Stimulated activated CD4-positive, alpha-beta T cell treated with anti-CD3 and anti-CD28 coated beads, Interleukin-2, amount 100 ng/mL, for 24 hours (primary cell): ENCODE measurements around the gene PPM1H.
"Not testable (repeated sequence)": the region's sequence is repeated elsewhere in the genome, so short reads cannot be mapped to it uniquely, and the experiment has no call there.

Source experiments
- DNase-seq, 2 donors: peaks; one replicate each; pipeline ENCODE4 v3.0.0-alpha.2; 2020

Gene PPM1H

DNA sequence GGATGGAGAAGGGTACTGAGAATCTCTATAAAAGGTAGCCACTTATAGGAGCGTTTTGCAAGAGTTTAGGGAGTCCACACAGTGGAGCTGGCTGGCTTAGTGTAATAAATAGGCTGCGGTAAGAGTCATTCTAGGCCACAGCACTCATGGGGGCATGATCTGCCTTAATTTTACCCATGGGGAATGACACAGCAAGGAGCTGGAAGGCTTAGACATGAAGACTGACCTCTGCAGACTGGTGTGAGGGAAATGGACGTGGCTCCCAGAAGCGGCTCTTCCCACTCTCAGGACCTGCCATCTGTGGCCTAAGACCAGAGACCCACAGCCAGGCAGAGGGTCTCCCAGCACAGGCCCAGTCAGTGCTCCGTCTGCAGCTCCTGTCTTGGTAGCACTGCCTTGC, 173.3 kb downstream of the PPM1H start:
- no peak for DNase-seq

DNA sequence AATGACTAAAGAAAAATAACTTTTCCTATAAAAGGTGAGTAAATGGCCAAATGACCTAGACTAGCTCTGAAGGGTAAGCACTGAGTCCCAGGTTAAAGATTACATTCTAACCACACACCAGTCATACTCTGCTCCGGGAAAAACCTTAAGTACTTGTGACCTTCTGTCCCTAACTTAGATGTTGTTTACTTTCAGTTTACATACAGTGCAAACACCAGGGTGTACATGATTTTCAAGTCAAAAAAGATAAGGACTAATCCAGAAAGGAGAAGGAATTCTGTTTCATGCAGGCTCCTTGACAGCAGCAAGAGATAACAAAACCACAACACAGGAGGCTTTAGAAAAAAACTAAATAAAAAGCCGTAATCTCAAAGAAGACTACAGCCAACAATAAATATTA, 174.2 kb downstream of the PPM1H start:
- DNase-seq = no peak

DNA sequence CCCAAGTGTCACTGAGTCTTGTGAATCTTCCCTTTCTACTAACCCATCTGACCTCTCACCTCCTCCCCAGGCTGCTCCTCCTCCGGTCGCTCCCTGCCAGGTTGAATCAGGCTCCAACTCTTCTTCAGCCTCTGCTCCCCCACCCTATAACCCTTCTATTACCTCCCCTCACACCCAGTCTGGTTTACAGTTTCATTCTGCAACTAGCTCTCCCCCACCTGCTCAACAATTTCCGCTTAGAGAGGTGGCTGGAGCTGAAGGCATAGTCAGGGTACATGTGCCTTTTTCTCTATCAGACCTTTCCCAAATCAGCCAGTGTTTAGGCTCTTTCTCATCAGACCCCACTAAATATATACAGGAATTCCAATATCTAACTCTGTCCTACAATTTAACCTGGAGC, 174.6 kb downstream of the PPM1H start:
- DNase-seq = not testable (repeated sequence)

DNA sequence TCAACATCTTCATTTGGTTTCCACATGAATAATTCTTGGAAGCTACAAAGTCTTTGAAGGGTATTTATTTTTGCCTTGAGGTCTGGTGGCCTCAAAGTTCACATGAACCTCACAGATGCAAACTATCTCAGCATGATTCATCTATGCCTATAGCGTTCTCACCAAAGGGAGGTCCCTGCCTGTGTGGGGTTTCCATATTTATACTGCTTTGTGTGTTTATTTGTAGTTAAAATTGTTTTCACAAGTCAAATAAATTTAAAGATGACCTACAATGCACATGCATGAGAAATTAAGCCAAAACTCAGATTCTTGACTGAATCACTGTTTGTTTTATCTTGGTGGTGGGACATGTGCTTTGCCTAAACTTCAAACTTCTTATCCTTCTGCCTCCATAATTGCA, 176.7 kb downstream of the PPM1H start:
- no peak for DNase-seq

DNA sequence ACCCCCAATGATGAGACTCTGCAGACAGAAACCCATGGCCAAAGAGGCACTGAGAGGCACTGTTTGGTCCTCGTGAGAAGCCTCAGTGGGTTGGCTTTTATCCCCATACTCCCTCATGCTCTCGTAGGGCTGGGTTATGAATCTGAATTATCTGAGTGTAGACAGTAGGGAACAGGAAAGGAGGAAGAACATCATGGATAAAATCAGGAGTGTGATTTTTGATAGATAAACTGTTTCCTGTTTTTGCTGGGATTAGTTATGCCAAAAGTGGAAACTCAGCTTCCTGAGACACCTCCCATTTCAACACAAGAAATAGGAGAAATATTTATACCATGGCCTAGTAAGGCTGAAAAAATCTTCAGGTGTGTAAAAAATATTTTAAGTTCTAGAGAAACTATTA, 177.9 kb downstream of the PPM1H start:
- no peak for DNase-seq

DNA sequence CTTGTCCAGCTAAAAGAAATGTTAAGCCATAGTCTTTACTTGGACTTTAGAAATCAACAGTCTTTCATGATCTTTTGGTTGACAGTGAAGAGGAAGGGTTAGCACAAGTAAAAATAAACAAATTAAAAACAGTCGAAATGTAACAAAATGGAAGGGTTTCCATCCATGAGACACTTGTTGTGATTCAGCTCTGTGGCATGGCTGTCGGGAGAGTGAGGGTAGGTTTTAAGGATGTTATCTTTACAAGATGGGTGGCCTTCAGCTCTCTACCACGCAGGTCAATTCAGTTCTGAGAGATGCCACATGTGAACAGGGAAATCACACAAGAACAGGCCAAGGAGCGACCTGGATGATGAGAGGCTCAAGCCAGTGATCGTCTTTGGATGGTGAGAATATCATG, 180.2 kb downstream of the PPM1H start:
- DNase-seq = no peak

DNA sequence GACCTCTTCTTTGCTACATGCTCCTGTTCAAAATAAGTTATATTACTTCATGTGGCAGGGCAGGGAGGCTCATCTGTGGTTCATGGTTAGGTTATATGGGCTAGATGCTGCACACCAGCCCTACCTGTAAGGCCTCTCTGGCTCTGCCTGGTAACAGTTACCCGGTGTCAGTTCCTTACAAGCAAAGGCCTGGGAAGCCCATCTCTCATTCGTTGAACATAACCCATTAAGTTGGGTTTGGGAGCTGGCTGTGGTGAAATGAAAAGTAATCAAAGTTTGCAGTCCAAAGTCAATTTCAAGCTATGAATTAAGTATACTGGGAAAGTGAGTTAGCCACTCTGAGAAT, 183.2 kb downstream of the PPM1H start:
- DNase-seq = no peak

DNA sequence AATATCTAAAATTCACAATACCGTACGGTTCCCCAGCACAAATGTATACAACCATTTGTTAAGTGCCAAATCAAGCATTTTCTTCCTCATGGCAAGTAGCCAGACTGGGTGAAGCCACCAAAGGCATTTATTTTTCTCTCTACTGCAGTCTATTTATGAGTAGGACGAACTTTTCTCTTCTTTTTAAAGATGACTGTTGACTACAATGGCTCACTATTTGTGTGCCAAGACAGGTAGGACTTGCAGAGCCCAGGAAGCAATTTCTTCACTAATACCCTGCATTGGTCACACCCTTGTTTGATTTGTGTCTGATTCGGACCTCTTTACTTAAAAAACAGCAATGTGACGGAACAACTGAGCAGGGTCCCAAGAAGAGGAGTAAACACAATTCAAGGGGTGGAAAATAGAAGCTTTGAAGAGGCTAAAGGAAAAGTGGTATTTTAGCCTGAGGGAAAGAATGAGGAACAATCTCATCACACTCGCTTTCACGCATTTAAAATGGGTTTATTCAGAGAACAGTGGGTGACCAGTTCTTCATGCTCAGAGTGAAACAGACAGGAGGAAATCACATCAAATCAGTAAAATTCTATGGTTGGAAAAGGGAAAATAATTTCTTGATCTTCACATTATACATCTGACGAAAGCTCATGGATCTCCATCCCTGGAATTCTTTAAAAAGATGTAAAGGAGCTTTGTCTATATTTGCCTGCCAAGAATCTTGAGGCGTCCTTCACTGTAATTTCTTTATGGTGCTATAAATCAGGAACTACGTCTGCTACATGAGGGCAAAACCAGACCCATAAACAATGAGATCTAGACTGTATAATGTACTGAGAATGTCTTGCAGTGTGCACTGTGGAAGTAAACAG, 183.8 kb downstream of the PPM1H start:
- no peak for DNase-seq

DNA sequence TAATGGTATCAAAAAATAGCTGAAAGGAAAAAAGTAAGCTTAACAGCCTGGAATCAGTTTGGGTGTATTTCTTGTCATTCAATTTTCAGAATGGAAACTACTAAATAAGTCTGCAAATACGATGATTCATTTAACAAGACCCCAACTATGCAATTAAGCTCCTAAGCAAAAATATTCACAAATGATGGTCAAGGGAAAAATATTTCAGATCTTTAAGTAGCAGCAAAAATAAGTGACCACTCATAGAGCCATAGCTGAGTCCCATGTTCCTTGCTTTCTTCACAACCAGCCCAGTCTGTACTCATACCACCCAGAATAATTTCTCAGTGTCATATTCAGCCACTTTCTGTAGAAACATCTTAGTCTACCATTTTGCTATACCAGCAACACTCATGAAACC, 185.4 kb downstream of the PPM1H start:
- DNase-seq = no peak

DNA sequence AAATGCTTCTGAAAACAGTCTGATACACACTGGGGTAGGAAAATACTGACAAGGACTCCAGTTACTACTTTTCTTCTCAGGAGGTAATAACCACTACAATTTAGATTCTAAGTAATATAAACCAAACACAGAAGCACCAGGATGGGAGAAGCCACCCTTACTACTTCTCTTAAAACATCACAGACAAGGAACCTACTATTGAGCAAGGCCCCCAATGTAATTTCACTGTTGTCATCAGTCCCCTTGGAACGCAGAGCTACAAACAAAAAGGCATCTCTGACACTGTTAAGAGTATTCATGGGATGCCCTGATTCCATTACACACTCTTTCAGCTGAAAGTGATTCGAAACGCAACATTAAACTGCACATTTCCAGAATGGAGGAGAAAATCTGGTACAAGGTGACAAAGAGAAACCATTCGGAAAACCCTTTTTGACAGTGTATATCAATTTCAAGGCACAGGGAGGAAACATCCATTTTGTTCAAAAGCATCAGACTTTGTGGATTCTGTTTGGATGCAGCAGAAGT, 185.9 kb downstream of the PPM1H start:
- no peak for DNase-seq

DNA sequence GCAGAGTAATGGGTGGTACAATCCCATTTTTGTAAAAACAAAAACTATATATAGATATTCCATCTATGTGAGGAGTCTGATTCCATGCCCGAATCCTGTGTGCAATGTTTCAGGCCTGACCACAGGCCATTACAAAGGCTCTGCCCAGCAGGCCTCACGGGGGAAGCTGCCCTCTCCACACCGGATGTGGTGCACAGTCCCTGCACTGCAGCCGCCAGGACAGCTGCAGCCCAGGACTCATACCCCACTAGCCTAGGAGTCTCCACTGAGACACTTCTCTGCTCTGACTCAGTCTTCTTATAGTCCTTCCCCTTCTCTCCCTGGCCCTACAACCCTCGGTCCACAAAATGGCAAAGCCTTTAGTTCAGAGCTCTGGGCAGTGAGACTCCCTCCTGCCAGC, 190.4 kb downstream of the PPM1H start:
- DNase-seq = no peak

DNA sequence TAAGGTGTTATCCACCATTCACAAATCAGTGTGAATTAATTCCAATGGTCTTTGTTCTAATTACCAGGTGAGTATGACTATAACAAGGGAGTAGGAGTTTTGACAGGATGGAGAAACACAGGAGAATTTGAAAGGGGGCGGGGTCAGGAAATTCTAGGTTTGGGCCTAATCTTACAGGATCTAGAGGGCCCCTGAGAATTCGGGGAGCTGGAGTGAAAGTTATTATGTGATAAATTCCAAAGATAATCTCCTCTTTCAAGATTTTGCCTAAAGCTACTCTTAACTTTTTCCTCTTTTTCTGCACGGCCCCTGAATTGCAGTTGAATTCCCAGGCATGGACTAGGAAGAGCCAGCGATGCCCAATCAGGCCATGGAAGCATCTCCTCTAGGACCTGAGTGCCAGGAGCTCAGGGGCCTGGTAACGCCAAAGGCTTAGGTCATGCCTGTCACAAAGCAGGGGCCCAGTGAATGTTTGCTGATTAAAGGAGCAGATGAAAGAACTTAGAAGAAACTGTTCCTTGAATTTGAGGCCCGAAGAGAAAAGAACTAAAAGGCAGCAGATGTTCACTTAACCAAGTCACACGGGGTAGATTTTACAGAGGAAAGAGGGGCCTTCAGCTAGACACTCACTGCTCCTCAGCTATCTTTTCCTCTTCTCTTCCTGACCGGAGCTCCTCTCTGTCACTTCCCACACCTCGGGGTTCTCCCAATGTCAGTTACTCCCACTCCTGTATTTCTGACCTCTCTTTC, 195.5 kb downstream of the PPM1H start:
- DNase-seq = no peak

DNA sequence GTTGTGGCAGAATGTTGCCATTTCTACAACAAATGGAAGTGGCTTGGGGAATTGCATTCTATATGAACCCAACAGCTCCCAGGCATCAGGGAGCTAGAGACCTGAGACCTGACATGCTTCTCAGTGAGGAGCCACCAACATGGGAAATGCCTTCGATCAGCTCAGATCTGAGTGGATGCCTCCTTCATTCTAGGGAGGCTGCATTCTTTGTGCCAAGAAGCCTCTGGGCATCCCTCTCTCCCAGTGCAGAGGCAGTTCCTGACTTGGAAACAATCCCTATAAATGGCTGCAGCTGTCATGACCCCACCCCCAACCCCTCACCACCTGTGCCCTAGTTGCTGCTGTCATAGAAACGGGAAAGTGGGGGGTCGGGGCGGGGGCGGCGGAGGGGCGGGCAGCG, 196.3 kb downstream of the PPM1H start:
- no peak for DNase-seq

DNA sequence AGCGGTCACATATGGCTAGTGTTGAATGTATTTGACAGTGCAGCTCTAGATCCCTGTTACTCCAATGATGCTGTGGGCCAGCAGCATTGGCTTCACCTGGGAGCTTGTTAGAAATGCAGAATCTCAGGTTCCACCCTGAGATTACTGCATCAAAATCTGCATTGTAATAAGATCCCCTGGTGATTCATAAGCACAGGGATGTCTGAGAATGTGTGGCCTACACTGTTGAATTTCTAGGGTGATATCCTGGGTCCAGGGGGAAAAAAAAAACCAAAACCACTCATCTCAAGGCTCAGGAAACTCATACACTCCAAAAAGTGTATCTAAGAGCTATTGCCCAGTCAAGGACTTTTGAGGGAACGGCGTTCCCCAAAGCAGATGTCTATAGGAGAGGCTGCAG, 196.8 kb downstream of the PPM1H start:
- no peak for DNase-seq

DNA sequence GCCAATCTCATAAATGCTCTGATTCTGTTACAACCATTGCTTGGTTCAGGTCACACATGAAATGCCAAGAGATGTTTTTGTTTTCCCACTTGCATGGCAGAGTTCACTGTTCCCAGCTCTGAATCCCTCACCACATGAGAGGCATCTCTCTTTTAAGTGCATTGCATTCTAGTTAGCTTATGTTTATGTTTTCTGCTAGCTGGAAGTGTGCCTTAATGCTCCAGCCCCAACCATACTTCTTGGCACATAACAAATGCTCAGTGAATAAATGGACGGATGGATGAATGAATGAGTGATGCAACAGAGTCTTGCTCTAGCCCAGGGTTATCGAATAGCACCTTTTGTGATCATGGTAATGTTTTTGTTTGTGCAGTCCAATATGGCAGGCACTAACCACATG, 197.3 kb downstream of the PPM1H start:
- DNase-seq = no peak

DNA sequence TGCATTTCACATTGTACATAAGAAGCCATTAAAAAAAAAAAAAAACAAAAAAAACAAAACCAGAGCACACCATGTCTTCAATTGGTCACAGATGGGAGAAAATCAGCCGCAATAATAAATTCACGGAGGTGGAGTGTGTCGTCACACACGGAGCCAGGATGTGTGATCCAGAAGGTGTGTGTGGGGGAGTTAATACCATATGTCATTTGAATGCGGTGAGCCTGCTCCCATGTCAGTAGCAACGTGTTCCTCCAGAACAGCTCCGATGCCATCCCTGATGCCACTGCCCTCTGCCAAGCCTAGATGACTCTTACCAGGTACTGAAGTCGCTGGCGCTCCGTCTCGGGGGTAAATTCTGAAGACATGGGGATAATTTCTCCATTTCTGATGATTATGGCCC, 197.8 kb downstream of the PPM1H start:
- no peak for DNase-seq

DNA sequence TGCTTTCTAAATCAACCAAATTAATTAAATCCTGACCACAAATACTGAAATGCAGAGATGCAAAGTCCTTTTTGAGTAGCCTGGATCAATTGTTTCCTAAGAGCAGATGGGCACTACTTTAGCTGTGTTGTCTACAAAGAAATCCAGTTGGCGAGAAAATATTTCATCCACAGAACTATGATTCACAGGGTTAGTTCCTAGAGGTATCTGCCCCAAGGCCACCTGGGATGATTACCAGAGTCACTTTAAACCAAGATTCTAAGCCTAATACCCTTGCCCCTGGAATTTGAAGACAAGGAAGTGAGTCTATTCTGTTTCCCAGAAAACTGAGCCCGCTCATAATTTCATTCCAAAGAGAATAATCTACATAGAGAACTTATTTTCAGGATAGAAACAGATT, 198.4 kb downstream of the PPM1H start:
- DNase-seq = no peak

DNA sequence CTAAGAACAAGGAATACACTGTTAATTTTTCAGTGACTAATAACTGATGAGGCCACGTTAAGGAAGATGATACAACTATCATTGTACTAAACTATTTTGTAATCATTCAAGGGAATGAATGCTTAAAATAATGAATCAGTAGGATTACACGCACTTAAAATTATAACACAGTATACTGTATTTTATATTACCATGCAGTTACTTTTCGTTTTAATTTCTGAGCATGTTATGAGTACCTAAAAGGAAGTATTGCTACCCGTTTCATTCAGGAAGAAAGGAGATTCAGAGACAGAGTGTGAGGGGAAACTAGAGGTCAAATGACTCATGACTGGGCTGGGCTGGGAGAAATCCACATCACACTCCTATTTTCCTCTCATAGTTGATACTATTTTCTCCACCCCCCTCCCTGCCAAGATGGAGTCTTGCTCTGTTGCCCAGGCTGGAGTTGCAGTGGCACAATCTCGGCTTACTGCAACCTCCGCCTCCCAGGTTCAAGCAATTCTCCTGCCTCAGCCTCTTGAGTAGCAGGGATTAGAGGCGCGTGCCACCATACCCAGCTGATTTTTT, 202.0 kb downstream of the PPM1H start:
- no peak for DNase-seq

DNA sequence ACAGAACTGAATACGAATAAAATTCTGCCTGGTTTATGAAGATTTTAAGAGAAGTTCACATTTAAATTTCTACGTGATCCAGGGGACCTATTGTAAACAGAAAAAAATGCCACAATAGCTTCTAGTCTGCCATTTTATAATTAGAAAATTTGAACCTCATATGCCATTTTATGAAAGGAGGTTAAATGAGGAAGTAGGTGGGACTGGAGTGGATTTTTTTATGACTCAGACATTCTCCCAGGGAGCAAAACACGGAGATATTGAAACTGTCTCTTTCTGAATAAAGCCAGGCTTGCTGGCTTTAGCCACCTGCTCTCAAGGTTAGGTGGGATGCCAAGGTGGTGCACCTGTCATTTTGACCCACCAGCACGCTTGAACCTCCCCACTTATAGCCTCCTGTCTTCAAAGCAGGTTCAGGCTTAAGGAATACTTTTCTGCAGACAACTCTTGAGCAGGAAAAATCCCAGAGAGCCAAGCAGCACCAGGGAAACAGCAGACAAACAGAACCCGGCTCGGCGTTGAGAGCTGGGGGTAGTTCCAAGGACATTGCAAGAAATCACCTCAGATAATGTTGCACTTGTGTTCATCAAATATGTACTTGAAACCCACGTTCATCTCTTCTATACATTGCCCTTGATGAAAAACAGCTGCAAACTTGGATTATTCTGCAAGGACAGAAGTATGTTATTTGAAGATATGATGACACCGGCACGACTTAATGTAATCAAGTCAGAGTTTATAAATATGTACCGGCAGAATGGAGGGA, 203.7 kb downstream of the PPM1H start:
- no peak for DNase-seq

DNA sequence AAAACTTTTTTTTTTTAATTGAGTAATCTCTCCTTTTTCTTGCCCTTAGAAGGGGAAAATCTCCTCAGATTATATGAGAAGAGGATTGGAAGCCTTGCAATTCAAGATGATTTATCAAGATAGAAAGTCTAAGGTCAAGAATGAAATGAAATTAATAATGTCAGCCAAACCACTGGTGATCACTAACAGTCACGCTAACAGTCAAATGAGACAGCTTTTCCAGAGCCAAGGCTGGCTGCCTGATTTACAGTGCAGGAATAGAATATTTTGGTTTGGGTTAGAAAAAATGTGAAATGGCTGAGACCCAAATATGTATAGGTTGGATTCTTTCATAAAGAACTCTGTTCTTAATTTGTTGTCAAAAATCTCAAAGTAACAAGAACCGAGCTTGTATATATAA, 204.3 kb downstream of the PPM1H start:
- DNase-seq = no peak

DNA sequence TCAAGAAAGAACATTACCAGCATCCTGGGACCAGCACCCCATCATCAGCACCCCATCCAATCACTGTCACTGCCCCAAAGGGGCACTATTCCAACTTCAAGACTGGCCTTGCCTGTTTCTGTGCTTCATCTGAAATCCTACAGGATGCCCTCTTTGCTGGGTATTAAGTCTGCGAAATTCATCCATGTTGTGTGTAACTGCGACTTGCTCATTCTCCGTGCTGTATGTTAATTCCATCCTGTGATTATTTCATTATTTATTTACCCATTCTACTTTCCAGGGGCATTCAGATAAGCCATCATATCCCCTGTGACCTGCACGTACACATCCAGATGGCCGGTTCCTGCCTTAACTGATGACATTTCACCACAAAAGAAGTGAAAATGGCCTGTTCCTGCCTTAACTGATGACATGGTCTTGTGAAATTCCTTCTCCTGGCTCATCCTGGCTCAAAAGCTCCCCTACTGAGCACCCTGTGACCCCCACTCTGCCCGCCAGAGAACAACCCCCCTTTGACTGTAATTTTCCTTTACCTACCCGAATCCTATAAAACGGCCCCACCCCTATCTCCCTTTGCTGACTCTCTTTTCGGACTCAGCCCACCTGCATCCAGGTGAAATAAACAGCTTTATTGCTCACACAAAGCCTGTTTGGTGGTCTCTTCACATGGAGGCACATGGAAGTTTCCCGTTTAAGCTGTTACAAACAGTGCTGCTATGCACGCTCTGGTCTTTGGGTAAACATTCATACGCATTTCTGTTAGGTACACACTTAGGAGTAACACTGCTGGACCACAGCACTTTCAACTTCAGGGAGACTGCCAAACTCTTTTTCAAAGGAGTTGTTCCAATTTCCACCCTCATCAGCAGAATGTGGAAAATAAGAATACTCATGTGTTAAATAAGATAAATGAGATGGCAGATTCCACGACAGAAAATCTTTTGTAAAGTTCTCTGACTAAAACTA, 205.1 kb downstream of the PPM1H start:
- DNase-seq = not testable (repeated sequence)

DNA sequence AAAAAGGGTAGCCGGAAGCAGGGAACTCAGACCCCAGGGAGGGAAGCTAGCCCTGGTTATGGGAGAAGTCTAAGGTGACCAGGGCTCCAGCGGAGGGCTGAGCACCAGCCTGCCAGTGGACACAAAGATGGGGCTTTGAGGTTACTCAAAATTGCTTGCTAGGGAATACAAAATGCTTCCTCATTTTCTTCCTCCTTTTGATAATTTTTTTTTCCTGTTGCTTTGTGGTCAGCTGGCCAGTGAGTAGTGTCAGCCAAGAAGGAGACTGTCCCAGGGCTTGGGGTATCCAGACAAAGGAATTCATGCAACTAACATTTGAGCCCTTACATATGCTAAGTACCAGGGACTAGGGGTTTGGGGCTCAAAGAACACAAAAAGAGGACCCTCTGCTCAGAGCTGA, 206.2 kb downstream of the PPM1H start:
- DNase-seq = no peak
